CD14-positive monocyte (primary cell): Measurements from ENCODE around the gene NINL. TPM values are rescaled to one million over a fixed set of nuclear protein-coding genes. Genes with fewer than 3 reads are reported as not detected.

Experiments
- DNase-seq, 3 donors: peaks; one replicate each; pipeline ENCODE4 v3.0.0-alpha.2; 2011 to 2022
- H2AFZ ChIP-seq: 2 replicates; pipeline ENCODE4 v1.6.0; 2012; ENCODE audit warnings: mild to moderate bottlenecking, low read depth, low read length, inconsistent platforms; ENCODE audit not compliant: insufficient read depth, poor library complexity, severe bottlenecking
- H3K27ac ChIP-seq, 2 donors: 1 replicate in 1 of 2; 2 replicates in 1 of 2; pipeline ENCODE4 v1.5.1; 2012 to 2013; ENCODE audit warnings: low read length in 2 of 2, control low read depth in 1 of 2, inconsistent platforms in 1 of 2, low read depth in 1 of 2, mild to moderate bottlenecking in 1 of 2
- H3K27me3 ChIP-seq, 2 donors: one replicate each; pipeline versions ENCODE4 v1.6.0 to v1.6.1; 2011 to 2013; ENCODE audit warnings: low read length in 2 of 2; ENCODE audit not compliant: control insufficient read depth in 2 of 2, insufficient read depth in 2 of 2
- H3K36me3 ChIP-seq, 2 donors: replicated peaks in 1 of 2; 1 replicate in 1 of 2; 2 replicates in 1 of 2; pipeline versions ENCODE4 v1.5.1 to v1.6.1; 2012 to 2013; ENCODE audit warnings: low read length in 2 of 2, control low read depth in 1 of 2, inconsistent platforms in 1 of 2, mild to moderate bottlenecking in 1 of 2; ENCODE audit not compliant: insufficient read depth in 2 of 2, control insufficient read depth in 1 of 2
- H3K4me1 ChIP-seq, 2 donors: 1 replicate in 1 of 2; 2 replicates in 1 of 2; pipeline versions ENCODE4 v1.5.1 to v1.6.1; 2012 to 2013; ENCODE audit warnings: low read length in 2 of 2, control low read depth in 1 of 2, inconsistent platforms in 1 of 2, mild to moderate bottlenecking in 1 of 2, moderate library complexity in 1 of 2; ENCODE audit not compliant: insufficient read depth in 2 of 2, control insufficient read depth in 1 of 2
- H3K4me2 ChIP-seq: replicated peaks from 2 replicates; pipeline ENCODE3; 2012; ENCODE audit warnings: low read length, moderate library complexity, mild to moderate bottlenecking; ENCODE audit not compliant: poor library complexity, severe bottlenecking; ENCODE audit errors: extremely low read depth
- H3K4me3 ChIP-seq, 3 experiments: fragments of 200-600 bp in 1 of 3; sonication (generic) in 1 of 3; replicated peaks in 1 of 3; 1 replicate in 2 of 3; 2 replicates in 1 of 3; pipeline ENCODE4 v1.5.1; 2011 to 2013; ENCODE audit warnings: low read length in 3 of 3, mild to moderate bottlenecking in 3 of 3, control low read depth in 2 of 3, low read depth in 2 of 3, inconsistent platforms in 1 of 3, moderate library complexity in 1 of 3
- H3K79me2 ChIP-seq: 2 replicates; pipeline ENCODE4 v1.6.0; 2012; ENCODE audit warnings: mild to moderate bottlenecking, control low read depth, inconsistent platforms, low read length, moderate library complexity; ENCODE audit not compliant: insufficient read depth
- H3K9ac ChIP-seq: 2 replicates; pipeline ENCODE4 v1.6.0; 2017; ENCODE audit warnings: low read length, mild to moderate bottlenecking; ENCODE audit not compliant: insufficient read depth, poor library complexity, severe bottlenecking
- H3K9me3 ChIP-seq, 2 donors: replicated peaks in 1 of 2; 1 replicate in 1 of 2; 2 replicates in 1 of 2; pipeline versions ENCODE4 v1.5.1 to v1.6.1; 2012 to 2013; ENCODE audit warnings: low read length in 2 of 2, control low read depth in 1 of 2; ENCODE audit not compliant: control insufficient read depth in 1 of 2, insufficient read depth in 1 of 2
- H4K20me1 ChIP-seq: 2 replicates; pipeline ENCODE4 v1.6.0; 2012; ENCODE audit warnings: mild to moderate bottlenecking, low read length, control low read depth, moderate library complexity; ENCODE audit not compliant: insufficient read depth
- H3K27ac Mint-ChIP-seq, 7 donors: one replicate each; pipeline ENCODE4 v1.8.0; 2020; ENCODE audit warnings: mild to moderate bottlenecking in 7 of 7, mixed read lengths in 7 of 7, moderate library complexity in 6 of 7, inconsistent platforms in 2 of 7
- H3K27me3 Mint-ChIP-seq, 3 donors: one replicate each; pipeline ENCODE4 v1.8.0; 2021 to 2022; ENCODE audit warnings: low read depth in 3 of 3, mild to moderate bottlenecking in 3 of 3, mixed read lengths in 3 of 3, moderate library complexity in 3 of 3, inconsistent platforms in 1 of 3
- H3K36me3 Mint-ChIP-seq, 2 donors: one replicate each; pipeline ENCODE4 v1.8.0; 2020; ENCODE audit warnings: mixed read lengths in 2 of 2, inconsistent platforms in 1 of 2, mild to moderate bottlenecking in 1 of 2
- H3K4me1 Mint-ChIP-seq: one replicate; pipeline ENCODE4 v1.8.0; 2020; ENCODE audit warnings: mild to moderate bottlenecking, mixed read lengths
- H3K4me3 Mint-ChIP-seq, 2 donors: one replicate each; pipeline ENCODE4 v1.8.0; 2020; ENCODE audit warnings: mild to moderate bottlenecking in 2 of 2, mixed read lengths in 2 of 2, moderate library complexity in 1 of 2
- H3K9me3 Mint-ChIP-seq, 7 donors: one replicate each; pipeline ENCODE4 v1.8.0; 2020 to 2022; ENCODE audit warnings: mixed read lengths in 7 of 7, mild to moderate bottlenecking in 6 of 7, moderate library complexity in 6 of 7, inconsistent platforms in 2 of 7
- CTCF ChIP-seq: fragments of 200-600 bp; IDR thresholded peaks from one replicate; pipeline ENCODE4 v1.8.0; 2022; ENCODE audit warnings: antibody characterized with exemption, mild to moderate bottlenecking
- WGBS: methylation state at CpG from one replicate; pipeline ENCODE4 v1.1.5; 2013; ENCODE audit warnings: missing lambda C conversion rate; ENCODE audit not compliant: insufficient coverage; 5-methylcytosine and 5-hydroxymethylcytosine counted together
- intact Hi-C, 2 donors: fragments of 100-400 bp; cut with micrococcal nuclease; formaldehyde crosslinking; loops; one replicate each; pipeline versions ENCODE4 v1.15.0 to v1.15.1; 2023
- polyA plus RNA-seq, 3 donors: library from polyadenylated mRNA; depleted of rRNA in 1 of 3; unstranded in 2 of 3; stranded (reverse) in 1 of 3; fragments of 300-500 nt in 2 of 3; fragments of >200 nt in 1 of 3; fragmentation: Illumina TruSeq in 2 of 3; gene quantifications; 1 replicate in 2 of 3; 2 replicates in 1 of 3; pipeline ENCODE4 v1.2.3, GENCODE V29; 2012 to 2021

The NINL gene
- polyA plus RNA-seq, 3 donors = 0.08 to 0.15 TPM; not detected in 1

GRCh38 chr20:25510721-25511120 is 74.6 kb downstream of the NINL start:
- no peaks in the 10 kb centered on the region for H3K4me1 Mint-ChIP-seq
- no peak overlapping the region for H3K4me3 Mint-ChIP-seq
- Histone ChIP-seq H4K20me1 (no peaks in the 10 kb centered on the region), H2AFZ (no peak overlapping the region), H3K79me2 (no peaks in the 10 kb centered on the region), H3K36me3 (no peaks in the 10 kb centered on the region), H3K4me3 (no peak overlapping the region), H3K9me3 (peaks cover 37 to 60% of the 10 kb centered on the region in 2 donors), H3K27ac (no peak overlapping the region), H3K4me1 (no peaks in the 10 kb centered on the region), H3K27me3 (no peaks in the 10 kb centered on the region), H3K4me2 (no peak overlapping the region), H3K9ac (no peak overlapping the region)
- H3K36me3 Mint-ChIP-seq = no peaks in the 10 kb centered on the region
- intact Hi-C loops = no loop called here
- 93% methylated on average over 5 of the region's 7 CpGs for WGBS
- no peak for DNase-seq
- peaks cover 29 to 49% (median 46%) of the 10 kb centered on the region in 7 donors for H3K9me3 Mint-ChIP-seq
- H3K27ac Mint-ChIP-seq = no peak overlapping the region
- peaks cover 0 to 4% (median 3%) of the 10 kb centered on the region in 3 donors for H3K27me3 Mint-ChIP-seq
- no peak for TF ChIP-seq CTCF

GRCh38 chr20:25510202-25510601 is 75.1 kb downstream of the NINL start:
- Mint-ChIP-seq H3K27ac (no peak overlapping the region), H3K27me3 (peaks cover 0 to 4% (median 3%) of the 10 kb centered on the region in 3 donors), H3K4me1 (no peaks in the 10 kb centered on the region), H3K9me3 (peaks cover 25 to 44% (median 40%) of the 10 kb centered on the region in 7 donors), H3K36me3 (no peaks in the 10 kb centered on the region), H3K4me3 (no peak overlapping the region)
- 84% methylated on average over 8 of the region's 8 CpGs for WGBS
- no peak for TF ChIP-seq CTCF
- intact Hi-C loops = no loop called here
- Histone ChIP-seq H3K79me2 (no peaks in the 10 kb centered on the region), H3K27ac (no peak overlapping the region), H3K9me3 (peaks cover 33 to 55% of the 10 kb centered on the region in 2 donors), H2AFZ (no peak overlapping the region), H3K27me3 (no peaks in the 10 kb centered on the region), H3K36me3 (no peaks in the 10 kb centered on the region), H3K4me2 (no peak overlapping the region), H3K4me3 (no peak overlapping the region), H4K20me1 (no peaks in the 10 kb centered on the region), H3K4me1 (no peaks in the 10 kb centered on the region), H3K9ac (no peak overlapping the region)
- no peak for DNase-seq
